ENCODE results near the gene TUBB1.
"Not testable (repeated sequence)": the region's sequence is repeated elsewhere in the genome, so short reads cannot be mapped to it uniquely, and the experiment has no call there.

The TUBB1 gene

DNA sequence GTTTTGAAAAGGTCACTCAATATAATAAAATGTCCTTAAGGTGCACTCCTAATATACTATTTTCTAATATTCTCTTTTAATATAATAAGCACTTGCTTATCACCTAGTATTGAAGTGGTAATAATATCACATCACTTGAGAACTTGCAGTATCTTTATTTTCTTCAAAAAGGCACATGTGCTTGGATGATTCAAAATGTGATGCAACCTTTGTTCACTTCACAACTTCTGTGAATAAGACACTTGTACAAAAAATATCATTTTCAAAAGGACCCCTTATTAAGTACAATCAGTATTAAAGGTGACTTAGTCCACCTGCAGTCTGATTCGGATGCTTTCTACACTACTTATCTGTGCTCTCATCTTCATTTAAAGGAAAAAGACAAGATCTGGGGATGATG, 20.0 kb downstream of the TUBB1 start:
- no peak for DNase-seq
- Mint-ChIP-seq H3K27ac (no peak overlapping the region), H3K36me3 (ENCODE audit: low read depth) (peaks cover 49% of the 10 kb centered on the region), H3K4me3 (no peak overlapping the region), H3K4me1 (peaks cover 30% of the 10 kb centered on the region), H3K9me3 (no peaks in the 10 kb centered on the region), H3K27me3 (ENCODE audit: low read depth, poor library complexity) (no peaks in the 10 kb centered on the region)
- TF ChIP-seq, protein P1, sequence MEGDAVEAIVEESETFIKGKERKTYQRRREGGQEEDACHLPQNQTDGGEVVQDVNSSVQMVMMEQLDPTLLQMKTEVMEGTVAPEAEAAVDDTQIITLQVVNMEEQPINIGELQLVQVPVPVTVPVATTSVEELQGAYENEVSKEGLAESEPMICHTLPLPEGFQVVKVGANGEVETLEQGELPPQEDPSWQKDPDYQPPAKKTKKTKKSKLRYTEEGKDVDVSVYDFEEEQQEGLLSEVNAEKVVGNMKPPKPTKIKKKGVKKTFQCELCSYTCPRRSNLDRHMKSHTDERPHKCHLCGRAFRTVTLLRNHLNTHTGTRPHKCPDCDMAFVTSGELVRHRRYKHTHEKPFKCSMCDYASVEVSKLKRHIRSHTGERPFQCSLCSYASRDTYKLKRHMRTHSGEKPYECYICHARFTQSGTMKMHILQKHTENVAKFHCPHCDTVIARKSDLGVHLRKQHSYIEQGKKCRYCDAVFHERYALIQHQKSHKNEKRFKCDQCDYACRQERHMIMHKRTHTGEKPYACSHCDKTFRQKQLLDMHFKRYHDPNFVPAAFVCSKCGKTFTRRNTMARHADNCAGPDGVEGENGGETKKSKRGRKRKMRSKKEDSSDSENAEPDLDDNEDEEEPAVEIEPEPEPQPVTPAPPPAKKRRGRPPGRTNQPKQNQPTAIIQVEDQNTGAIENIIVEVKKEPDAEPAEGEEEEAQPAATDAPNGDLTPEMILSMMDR (IDR thresholded peaks at IDR 0.05) = no peak

DNA sequence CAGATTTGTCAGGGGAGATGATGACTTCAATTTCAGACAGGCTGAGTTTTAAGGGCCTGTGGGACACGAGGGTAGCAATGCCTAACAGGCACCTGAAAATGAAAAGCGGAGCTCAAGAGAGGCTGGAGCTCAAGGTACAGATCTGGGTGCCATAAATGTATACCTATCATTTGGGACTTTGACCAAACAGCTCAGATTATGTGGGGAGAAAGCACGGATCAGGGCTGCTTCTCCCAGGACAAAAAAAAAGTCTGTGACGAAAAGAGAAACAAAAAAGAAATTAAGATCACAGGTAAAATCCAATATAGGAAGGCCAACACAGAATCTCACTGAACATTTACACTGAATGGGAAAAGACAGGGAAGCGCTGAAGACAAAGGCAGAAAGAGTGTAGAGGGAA, 21.4 kb downstream of the TUBB1 start:
- Mint-ChIP-seq H3K4me1 (peaks cover 30% of the 10 kb centered on the region), H3K27ac (no peak overlapping the region), H3K27me3 (ENCODE audit: low read depth, poor library complexity) (no peaks in the 10 kb centered on the region), H3K4me3 (peak overlapping the region; percentile 68), H3K36me3 (ENCODE audit: low read depth) (peaks cover 36% of the 10 kb centered on the region), H3K9me3 (no peaks in the 10 kb centered on the region)
- DNase-seq = no peak
- TF ChIP-seq, protein P1 (IDR thresholded peaks at IDR 0.05) = no peak

DNA sequence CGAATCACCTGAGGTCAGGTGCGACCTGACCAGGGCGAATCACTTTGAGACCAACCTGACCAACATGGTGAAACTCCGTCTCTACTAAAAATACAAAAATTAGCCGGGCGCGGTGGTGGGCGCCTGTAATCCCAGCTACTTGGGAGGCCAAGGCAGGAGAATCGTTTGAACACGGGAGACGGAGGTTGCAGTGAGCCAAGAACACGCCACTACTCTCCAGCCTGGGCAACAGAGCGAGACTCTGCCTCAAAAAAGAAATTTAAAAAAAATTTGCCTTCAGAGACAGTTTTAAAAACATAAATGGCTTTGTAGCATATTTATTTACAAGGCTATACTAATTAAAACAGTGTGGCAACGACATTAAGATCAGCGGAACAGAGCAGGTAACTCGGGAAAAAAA, 22.3 kb downstream of the TUBB1 start:
- peaks cover 30% of the 10 kb centered on the region for H3K4me1 Mint-ChIP-seq
- not testable (repeated sequence) for H3K27me3 Mint-ChIP-seq (ENCODE audit: low read depth, poor library complexity); H3K9me3 Mint-ChIP-seq; H3K27ac Mint-ChIP-seq; DNase-seq
- H3K36me3 Mint-ChIP-seq (ENCODE audit: low read depth) = peaks cover 28% of the 10 kb centered on the region
- H3K4me3 Mint-ChIP-seq = peak overlapping the region; percentile 68

DNA sequence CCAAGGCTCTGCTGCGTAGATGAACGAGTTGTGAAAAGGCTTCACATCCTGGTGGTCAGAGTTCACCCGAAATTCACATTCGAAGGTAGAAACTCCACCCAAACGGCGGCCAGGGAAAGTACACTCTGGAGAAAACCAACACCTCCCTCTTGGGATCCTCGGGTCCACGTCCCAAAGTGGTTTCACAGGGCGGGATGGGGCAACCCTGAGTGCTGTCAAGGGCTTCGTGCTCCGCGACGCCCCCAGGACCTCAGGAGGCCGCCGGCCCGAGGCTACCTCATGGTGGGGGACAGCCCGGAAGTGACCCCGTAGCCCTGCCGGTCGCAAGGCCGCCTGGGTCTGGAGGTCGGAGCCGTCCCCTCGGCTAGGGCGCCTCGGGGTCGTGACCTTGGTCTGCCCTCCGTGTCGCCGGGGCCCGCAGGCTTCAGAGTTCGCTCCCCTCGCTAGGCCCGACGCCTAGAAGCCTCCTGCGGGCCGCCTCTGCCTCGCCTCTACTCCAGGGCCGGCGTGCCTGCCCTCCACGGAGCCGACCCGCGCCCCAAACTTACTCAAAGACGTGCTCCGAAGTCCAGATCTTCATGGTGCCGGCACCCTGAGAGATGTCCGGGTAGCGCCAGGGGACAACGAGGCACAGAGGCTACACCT, 23.0 kb downstream of the TUBB1 start, which contains the start of gene PRELID3B:
Gene PRELID3B, minus strand, starts transcription at position 636 of the 645 bp plus-strand sequence. Its CDS starts 56 bp downstream, at position 580.
- Mint-ChIP-seq H3K4me1 (peaks cover 30% of the 10 kb centered on the region), H3K36me3 (ENCODE audit: low read depth) (peaks cover 20% of the 10 kb centered on the region), H3K27ac (no peak within 1 kb of the TSS), H3K9me3 (no peaks in the 10 kb centered on the region), H3K27me3 (ENCODE audit: low read depth, poor library complexity) (no peaks in the 10 kb centered on the region), H3K4me3 (peak within 1 kb of the TSS; percentile 84)
- TF ChIP-seq, protein P1 (IDR thresholded peaks at IDR 0.05) = no peak
- no peak for DNase-seq

DNA sequence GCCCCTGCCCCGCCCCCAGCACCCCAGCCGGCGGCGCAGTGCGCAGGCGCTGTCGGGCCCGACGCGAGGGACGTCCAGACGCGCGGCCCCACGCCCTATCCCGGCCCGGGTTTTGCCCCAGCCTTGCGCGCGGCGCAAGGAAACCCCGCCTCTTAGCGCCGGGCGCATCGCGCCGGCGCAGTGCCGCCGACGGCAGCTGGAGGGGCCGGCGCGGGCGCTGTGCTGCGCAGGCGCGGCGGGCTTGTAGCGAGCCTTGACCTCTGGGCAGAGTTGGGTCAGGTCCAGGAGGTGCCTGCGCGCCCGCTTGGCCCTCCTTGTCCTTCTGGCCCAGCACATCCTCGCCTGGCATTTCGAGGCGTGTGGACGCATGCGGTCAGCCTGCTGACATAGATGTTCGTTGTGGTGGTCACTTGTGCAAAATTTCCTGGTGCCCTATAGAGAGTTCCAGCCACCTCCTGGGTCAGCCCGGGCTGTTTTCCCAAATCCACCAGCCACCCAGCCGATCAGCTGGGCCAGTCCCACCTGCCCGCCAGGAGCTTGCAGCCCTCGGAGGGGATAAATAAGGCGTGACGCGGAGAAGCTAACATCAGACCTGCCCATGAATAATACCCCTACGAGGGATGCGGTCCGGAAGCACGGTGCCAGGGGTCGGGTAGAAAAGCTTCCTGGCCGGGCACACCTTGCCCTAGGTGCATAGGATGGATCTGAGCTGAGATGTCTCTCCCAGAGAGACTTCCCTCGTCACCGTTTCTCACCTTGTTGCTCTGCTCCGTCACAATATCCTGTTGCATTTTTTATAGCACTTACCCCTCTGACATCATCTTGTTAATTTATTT, 23.8 kb downstream of the TUBB1 start:
- peaks cover 30% of the 10 kb centered on the region for H3K4me1 Mint-ChIP-seq
- peaks cover 17% of the 10 kb centered on the region for H3K36me3 Mint-ChIP-seq (ENCODE audit: low read depth)
- H3K27ac Mint-ChIP-seq = no peak overlapping the region
- DNase-seq = peak; percentile 90
- H3K4me3 Mint-ChIP-seq = peak overlapping the region; percentile 84
- TF ChIP-seq, protein P1 (IDR thresholded peaks at IDR 0.05) = no peak
- no peaks in the 10 kb centered on the region for H3K9me3 Mint-ChIP-seq
- no peaks in the 10 kb centered on the region for H3K27me3 Mint-ChIP-seq (ENCODE audit: low read depth, poor library complexity)

DNA sequence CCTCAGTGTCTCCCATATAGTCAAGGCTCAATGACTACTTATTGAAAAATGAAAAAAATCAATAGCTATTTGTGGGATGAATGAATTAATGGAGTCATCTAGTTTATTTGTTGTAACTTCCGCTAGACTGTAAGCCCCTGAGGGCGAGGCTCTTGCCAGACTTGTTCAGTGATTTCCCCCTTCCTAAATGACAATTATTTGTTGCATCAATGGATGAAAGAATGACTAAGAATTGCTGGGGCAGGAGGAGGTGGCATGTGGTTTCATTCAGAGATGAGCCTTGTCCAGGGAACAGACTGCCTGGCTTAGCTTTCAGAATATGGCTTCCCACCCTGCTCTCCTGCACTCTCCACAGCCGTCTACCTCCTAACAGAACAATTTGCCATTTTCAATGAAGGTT, 24.5 kb downstream of the TUBB1 start:
- no peak for DNase-seq
- Mint-ChIP-seq H3K4me1 (peaks cover 30% of the 10 kb centered on the region), H3K9me3 (no peaks in the 10 kb centered on the region), H3K36me3 (ENCODE audit: low read depth) (peaks cover 17% of the 10 kb centered on the region), H3K27me3 (ENCODE audit: low read depth, poor library complexity) (no peaks in the 10 kb centered on the region), H3K4me3 (peak overlapping the region; percentile 66), H3K27ac (no peak overlapping the region)
- TF ChIP-seq, protein P1 (IDR thresholded peaks at IDR 0.05) = no peak
